Measurements from ENCODE around the gene ATP11A.
"Not testable (repeated sequence)": the region's sequence is repeated elsewhere in the genome, so short reads cannot be mapped to it uniquely, and the experiment has no call there.

DNA sequence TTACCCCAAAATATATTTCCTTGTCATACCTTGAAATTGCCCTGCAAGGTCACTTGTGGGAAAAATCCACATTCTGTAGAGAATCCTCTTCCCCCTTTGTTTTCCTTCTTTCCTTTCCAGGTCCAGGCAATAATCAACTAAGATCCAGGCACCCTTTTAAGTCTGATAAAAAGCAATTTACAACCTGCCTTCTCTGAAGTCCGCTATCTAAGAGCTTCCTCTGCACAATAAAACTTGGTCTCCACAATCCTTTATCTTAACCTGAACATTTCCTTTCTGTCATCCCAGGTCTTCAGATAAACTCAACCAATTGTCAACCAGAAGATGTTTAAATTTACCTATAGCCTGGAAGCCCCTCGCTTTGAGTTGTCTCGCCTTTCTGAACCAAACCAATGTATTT is 19.5 kb downstream of the ATP11A start:
- TF ChIP-seq EZH2 (IDR thresholded peaks at IDR 0.05); POLR2AphosphoS5 (IDR thresholded peaks at IDR 0.05; ENCODE audit: borderline replicate concordance, low read depth, low read length); FOXP2 (optimal IDR thresholded peaks at IDR 0.05; ENCODE audit: control extremely low read depth, extremely low read length, insufficient read depth): not testable (repeated sequence)
